ENCODE measurements around the gene HS3ST5. TPM values are rescaled to one million over a fixed set of nuclear protein-coding genes. Genes with fewer than 3 reads are reported as not detected.
"Not testable (repeated sequence)": the region's sequence is repeated elsewhere in the genome, so short reads cannot be mapped to it uniquely, and the experiment has no call there.

The HS3ST5 gene
- total RNA-seq, 5 donors from 2014 or later (not counting 1 experiment from before 2014, with no cell fraction given) = not detected

DNA sequence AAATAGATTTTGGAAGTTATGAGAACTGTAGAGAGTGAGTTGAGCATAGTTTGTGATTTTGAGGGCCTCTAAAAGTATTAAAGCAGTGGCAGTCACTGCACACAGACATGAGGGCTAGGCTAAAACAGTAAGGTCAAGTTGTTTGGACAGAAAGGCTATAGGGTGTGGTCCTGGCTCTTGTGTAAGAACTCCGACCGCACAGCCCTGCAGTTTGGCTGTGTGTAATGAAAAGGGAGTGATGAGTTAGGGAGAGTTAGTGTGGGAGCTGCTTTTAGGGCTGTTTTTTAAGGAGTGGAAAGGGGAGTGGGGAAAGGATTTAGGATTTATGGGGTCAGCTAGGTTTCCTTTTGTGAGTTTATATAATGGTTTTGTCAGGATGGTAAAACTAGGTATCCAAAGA, 328.7 kb downstream of the HS3ST5 start:
- H3K4me1 ChIP-seq (ENCODE audit: control insufficient read depth in 1 of 2, extremely low read depth in 1 of 2, insufficient read depth in 2 of 2, low read length in 2 of 2); H3K9me3 ChIP-seq; POLR2A ChIA-PET; DNase-seq; ATAC-seq (replicated peaks in 1 of 4); H3K27ac Mint-ChIP-seq; H3K36me3 ChIP-seq (ENCODE audit: control insufficient read depth in 2 of 2, extremely low read depth in 1 of 2, insufficient read depth in 1 of 2, low read length in 1 of 2); H3K27ac ChIP-seq (ENCODE audit: low read length); H3K9me3 Mint-ChIP-seq; H3K36me3 Mint-ChIP-seq; CTCF ChIA-PET; H3K4me3 ChIP-seq (ENCODE audit: control insufficient read depth in 1 of 2, extremely low read depth in 1 of 2, low read length in 1 of 2); H3K27me3 Mint-ChIP-seq; H3K27me3 ChIP-seq (replicated peaks in 1 of 2; ENCODE audit: control insufficient read depth in 2 of 2, extremely low read depth in 1 of 2, insufficient read depth in 2 of 2, low read length in 1 of 2); H3K4me3 Mint-ChIP-seq: not testable (repeated sequence)
- peaks cover 0 to 12% (median 6%) of the 10 kb centered on the region in 3 donors for H3K4me1 Mint-ChIP-seq
- 79% methylated on average over 2 of the region's 2 CpGs for WGBS (ENCODE audit: insufficient coverage)

DNA sequence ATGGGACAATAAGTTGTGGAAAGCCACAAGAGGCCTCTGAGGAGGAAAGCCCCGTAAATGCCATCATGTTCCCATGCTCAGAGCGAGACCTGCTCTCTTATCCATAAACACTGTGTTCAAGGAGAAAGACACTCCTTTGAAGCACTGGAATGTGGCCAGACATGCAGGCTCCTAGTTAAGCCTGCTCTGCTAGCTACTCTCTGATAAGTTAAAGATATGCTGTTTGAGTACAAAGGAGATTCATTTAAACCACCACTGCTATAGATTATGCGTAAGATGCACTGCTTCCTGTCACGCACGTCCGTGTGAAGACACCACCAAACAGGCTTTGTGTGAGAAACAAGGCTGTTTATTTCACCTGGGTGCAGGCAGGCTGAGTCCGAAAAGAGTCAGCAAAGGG, 331.3 kb downstream of the HS3ST5 start:
- H3K27ac ChIP-seq (ENCODE audit: low read length); H3K27me3 Mint-ChIP-seq; H3K9me3 Mint-ChIP-seq; POLR2A ChIA-PET; H3K9me3 ChIP-seq; H3K4me3 ChIP-seq (ENCODE audit: control insufficient read depth in 1 of 2, extremely low read depth in 1 of 2, low read length in 1 of 2); H3K4me1 ChIP-seq (ENCODE audit: control insufficient read depth in 1 of 2, extremely low read depth in 1 of 2, insufficient read depth in 2 of 2, low read length in 2 of 2); H3K36me3 Mint-ChIP-seq; CTCF ChIA-PET; H3K36me3 ChIP-seq (ENCODE audit: control insufficient read depth in 2 of 2, extremely low read depth in 1 of 2, insufficient read depth in 1 of 2, low read length in 1 of 2); H3K27me3 ChIP-seq (replicated peaks in 1 of 2; ENCODE audit: control insufficient read depth in 2 of 2, extremely low read depth in 1 of 2, insufficient read depth in 2 of 2, low read length in 1 of 2): not testable (repeated sequence)
- H3K4me1 Mint-ChIP-seq = peaks cover 16 to 29% (median 22%) of the 10 kb centered on the region in 3 donors
- H3K27ac Mint-ChIP-seq = peak overlapping the region; percentile 76 to 92
- ATAC-seq (replicated peaks in 1 of 4) = peak; percentile 50 to 71 (median 66)
- peak overlapping the region in 2 of 3 donors; percentile 29 to 59 for H3K4me3 Mint-ChIP-seq
- DNase-seq = peak in 4 of 35 experiments; percentile 4 to 28 (median 14)
- WGBS (ENCODE audit: insufficient coverage) = 48% methylated on average over 4 of the region's 7 CpGs

GRCh38 chr6:114010540-114010939, 332.3 kb downstream of the HS3ST5 start:
- H3K36me3 Mint-ChIP-seq = no peaks in the 10 kb centered on the region
- H3K36me3 ChIP-seq (ENCODE audit: control insufficient read depth in 2 of 2, extremely low read depth in 1 of 2, insufficient read depth in 1 of 2, low read length in 1 of 2) = no peaks in the 10 kb centered on the region
- no peak overlapping the region for H3K4me3 ChIP-seq (ENCODE audit: control insufficient read depth in 1 of 2, extremely low read depth in 1 of 2, low read length in 1 of 2)
- no peak overlapping the region for H3K27ac ChIP-seq (ENCODE audit: low read length)
- POLR2A ChIA-PET = no interaction called here
- ATAC-seq (replicated peaks in 1 of 4) (no peak), DNase-seq (no peak)
- no peak overlapping the region for H3K27ac Mint-ChIP-seq
- CTCF ChIA-PET = no interaction called here
- no peak overlapping the region for H3K4me3 Mint-ChIP-seq
- H3K27me3 Mint-ChIP-seq = peaks cover 0 to 5% of the 10 kb centered on the region in 2 donors
- WGBS (ENCODE audit: insufficient coverage) = 80% methylated on average over 1 of the region's 2 CpGs
- H3K27me3 ChIP-seq (replicated peaks in 1 of 2; ENCODE audit: control insufficient read depth in 2 of 2, extremely low read depth in 1 of 2, insufficient read depth in 2 of 2, low read length in 1 of 2) = peaks cover 0 to 6% of the 10 kb centered on the region in 2 experiments
- H3K4me1 ChIP-seq (ENCODE audit: control insufficient read depth in 1 of 2, extremely low read depth in 1 of 2, insufficient read depth in 2 of 2, low read length in 2 of 2) = peaks cover 4 to 8% of the 10 kb centered on the region in 2 experiments
- H3K9me3 ChIP-seq = no peaks in the 10 kb centered on the region
- no peaks in the 10 kb centered on the region for H3K9me3 Mint-ChIP-seq
- H3K4me1 Mint-ChIP-seq = peaks cover 16 to 29% (median 22%) of the 10 kb centered on the region in 3 donors

DNA sequence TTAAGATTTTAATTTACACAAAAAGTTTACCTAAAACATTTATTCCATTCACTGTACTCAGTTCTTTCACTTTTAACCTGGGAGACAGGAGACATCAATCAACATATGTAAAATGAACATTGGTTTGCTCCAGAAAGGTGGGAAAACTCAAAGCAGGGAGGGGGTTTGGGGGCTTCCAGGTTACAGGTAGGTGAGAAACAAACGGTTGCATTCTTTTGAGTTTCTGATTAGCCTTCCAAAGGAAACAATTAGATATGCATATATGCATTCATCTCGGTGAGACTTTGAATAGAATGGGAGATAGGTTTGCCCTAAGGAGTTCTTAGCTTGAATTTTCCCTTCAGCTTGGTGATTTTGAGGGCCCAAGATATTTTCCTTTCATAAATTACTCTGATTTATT, 333.6 kb downstream of the HS3ST5 start:
- Histone ChIP-seq H3K4me3 (ENCODE audit: control insufficient read depth in 1 of 2, extremely low read depth in 1 of 2, low read length in 1 of 2) (no peak overlapping the region), H3K9me3 (no peaks in the 10 kb centered on the region), H3K27ac (ENCODE audit: low read length) (no peak overlapping the region), H3K4me1 (ENCODE audit: control insufficient read depth in 1 of 2, extremely low read depth in 1 of 2, insufficient read depth in 2 of 2, low read length in 2 of 2) (peaks cover 4 to 8% of the 10 kb centered on the region in 2 experiments), H3K36me3 (ENCODE audit: control insufficient read depth in 2 of 2, extremely low read depth in 1 of 2, insufficient read depth in 1 of 2, low read length in 1 of 2) (no peaks in the 10 kb centered on the region), H3K27me3 (replicated peaks in 1 of 2; ENCODE audit: control insufficient read depth in 2 of 2, extremely low read depth in 1 of 2, insufficient read depth in 2 of 2, low read length in 1 of 2) (peaks cover 0 to 4% of the 10 kb centered on the region in 2 experiments)
- POLR2A ChIA-PET = interaction anchor here in 1 of 2 donors (0.7 kb wide), 1 partner anchor 36 kb away, joined by 6 read pairs; no protein-coding TSS in a partner anchor
- CTCF ChIA-PET = interaction anchor here in 1 of 2 donors (0.7 kb wide), 1 partner anchor 124 kb away, joined by 3 read pairs; no protein-coding TSS in a partner anchor
- Mint-ChIP-seq H3K36me3 (no peaks in the 10 kb centered on the region), H3K4me1 (peaks cover 16 to 29% (median 22%) of the 10 kb centered on the region in 3 donors), H3K4me3 (no peak overlapping the region), H3K27ac (no peak overlapping the region), H3K9me3 (peaks cover 0 to 4% (median 0%) of the 10 kb centered on the region in 3 donors), H3K27me3 (peaks cover 5 to 10% of the 10 kb centered on the region in 2 donors)
- WGBS (ENCODE audit: insufficient coverage) = no CpG with 5 or more reads among the region's 2 CpGs
- no peak for ATAC-seq (replicated peaks in 1 of 4)
- no peak for DNase-seq

DNA sequence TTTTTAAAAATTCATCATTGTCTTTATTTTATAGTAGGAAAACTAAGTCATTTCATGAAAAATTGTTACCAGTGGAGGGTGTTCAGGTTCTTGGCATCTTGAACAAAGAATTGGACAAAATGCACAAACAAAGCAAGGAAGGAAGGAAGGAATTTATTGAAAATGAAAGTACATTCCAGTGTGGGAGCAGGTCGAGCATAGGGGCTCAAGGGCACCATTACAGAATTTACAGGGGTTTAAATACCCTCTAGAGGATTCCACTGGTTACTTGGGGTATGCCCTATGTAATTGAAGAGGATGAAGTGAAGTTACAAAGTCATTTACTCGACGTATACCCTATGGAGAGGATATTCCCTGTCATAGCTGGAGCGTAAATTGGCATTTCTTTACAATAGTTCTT, 334.5 kb downstream of the HS3ST5 start:
- Histone ChIP-seq H3K36me3 (ENCODE audit: control insufficient read depth in 2 of 2, extremely low read depth in 1 of 2, insufficient read depth in 1 of 2, low read length in 1 of 2) (no peaks in the 10 kb centered on the region), H3K27ac (ENCODE audit: low read length) (no peak overlapping the region), H3K4me3 (ENCODE audit: control insufficient read depth in 1 of 2, extremely low read depth in 1 of 2, low read length in 1 of 2) (no peak overlapping the region), H3K9me3 (no peaks in the 10 kb centered on the region), H3K4me1 (ENCODE audit: control insufficient read depth in 1 of 2, extremely low read depth in 1 of 2, insufficient read depth in 2 of 2, low read length in 2 of 2) (peaks cover 4 to 8% of the 10 kb centered on the region in 2 experiments), H3K27me3 (replicated peaks in 1 of 2; ENCODE audit: control insufficient read depth in 2 of 2, extremely low read depth in 1 of 2, insufficient read depth in 2 of 2, low read length in 1 of 2) (peaks cover 0 to 4% of the 10 kb centered on the region in 2 experiments)
- H3K27ac Mint-ChIP-seq = no peak overlapping the region
- no peaks in the 10 kb centered on the region for H3K36me3 Mint-ChIP-seq
- no peak overlapping the region for H3K4me3 Mint-ChIP-seq
- ATAC-seq (replicated peaks in 1 of 4) (no peak), DNase-seq (no peak)
- POLR2A ChIA-PET = no interaction called here
- H3K9me3 Mint-ChIP-seq = peaks cover 0 to 4% (median 0%) of the 10 kb centered on the region in 3 donors
- CTCF ChIA-PET = no interaction called here
- H3K27me3 Mint-ChIP-seq = peaks cover 5 to 10% of the 10 kb centered on the region in 2 donors
- H3K4me1 Mint-ChIP-seq = peaks cover 16 to 29% (median 22%) of the 10 kb centered on the region in 3 donors
- WGBS (ENCODE audit: insufficient coverage) = no CpG with 5 or more reads among the region's 4 CpGs

DNA sequence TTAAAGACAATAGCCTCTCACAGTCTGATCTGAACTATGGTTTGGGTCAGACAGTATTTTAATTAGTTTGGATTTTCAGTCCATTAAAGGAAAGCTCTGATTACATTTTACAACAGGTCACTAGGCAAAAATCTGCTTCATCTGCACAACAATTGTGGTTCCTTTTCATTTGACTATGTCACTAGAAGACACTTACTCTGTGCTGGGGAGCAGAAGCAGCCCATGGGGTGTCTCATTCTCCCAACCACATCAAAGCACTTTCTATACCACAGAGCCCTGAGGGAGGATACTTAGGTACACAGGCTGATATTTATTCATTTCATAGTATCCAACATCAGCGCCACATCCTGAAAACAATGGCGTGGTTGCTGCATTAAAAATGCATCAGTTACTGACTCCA, 335.3 kb downstream of the HS3ST5 start:
- Histone ChIP-seq H3K27me3 (replicated peaks in 1 of 2; ENCODE audit: control insufficient read depth in 2 of 2, extremely low read depth in 1 of 2, insufficient read depth in 2 of 2, low read length in 1 of 2) (peaks cover 0 to 4% of the 10 kb centered on the region in 2 experiments), H3K27ac (ENCODE audit: low read length) (no peak overlapping the region), H3K4me1 (ENCODE audit: control insufficient read depth in 1 of 2, extremely low read depth in 1 of 2, insufficient read depth in 2 of 2, low read length in 2 of 2) (peaks cover 4 to 8% of the 10 kb centered on the region in 2 experiments), H3K9me3 (no peaks in the 10 kb centered on the region), H3K4me3 (ENCODE audit: control insufficient read depth in 1 of 2, extremely low read depth in 1 of 2, low read length in 1 of 2) (no peak overlapping the region), H3K36me3 (ENCODE audit: control insufficient read depth in 2 of 2, extremely low read depth in 1 of 2, insufficient read depth in 1 of 2, low read length in 1 of 2) (no peaks in the 10 kb centered on the region)
- POLR2A ChIA-PET = interaction anchor here in 1 of 2 donors (0.6 kb wide), 1 partner anchor 23 kb away, joined by 3 read pairs; no protein-coding TSS in a partner anchor
- Mint-ChIP-seq H3K27me3 (peaks cover 11 to 15% of the 10 kb centered on the region in 2 donors), H3K4me1 (peaks cover 16 to 29% (median 22%) of the 10 kb centered on the region in 3 donors), H3K4me3 (peak overlapping the region in 2 of 3 donors; percentile 22 to 30), H3K36me3 (no peaks in the 10 kb centered on the region), H3K27ac (peak overlapping the region in 1 of 2 donors; percentile 44), H3K9me3 (peaks cover 0 to 4% (median 0%) of the 10 kb centered on the region in 3 donors)
- DNase-seq (peak in 7 of 35 experiments; percentile 1 to 47 (median 4)), ATAC-seq (replicated peaks in 1 of 4) (peak; percentile 67 to 93 (median 88))
- CTCF ChIA-PET = no interaction called here
- WGBS (ENCODE audit: insufficient coverage) = no CpG with 5 or more reads among the region's 2 CpGs

Measured in T-cell (primary cell).